ENCODE data around the gene GRM1. TPM values are rescaled to one million over a fixed set of nuclear protein-coding genes. Genes with fewer than 3 reads are reported as not detected.

GRM1 gene
- total RNA-seq, 1 donor from 2014 or later, result not detected

DNA sequence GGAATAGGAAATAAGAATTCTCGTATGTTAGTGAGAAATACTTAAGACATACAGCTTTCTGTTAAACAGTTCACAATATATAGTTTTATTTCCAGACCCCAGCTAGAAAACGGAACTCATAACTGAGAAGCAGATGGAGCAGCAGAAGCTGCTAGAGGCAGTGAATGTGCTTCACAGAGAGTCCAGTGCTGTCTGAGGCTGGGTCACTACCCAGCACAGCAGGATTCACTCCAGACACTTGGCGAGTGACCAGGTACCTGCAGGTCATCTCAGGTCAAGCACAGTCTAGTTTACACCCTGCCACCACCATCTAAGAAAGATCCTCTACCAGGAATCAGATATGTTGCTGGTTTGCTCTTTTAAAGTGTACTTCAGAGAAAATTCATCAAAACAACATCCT lies 271.7 kb downstream of the GRM1 start:
- no peak for DNase-seq (ENCODE audit: extremely low spot score, unreplicated experiment)
- no peaks in the 10 kb centered on the region for H3K9me3 Mint-ChIP-seq (ENCODE audit: unreplicated experiment)
- TF ChIP-seq, protein P1, sequence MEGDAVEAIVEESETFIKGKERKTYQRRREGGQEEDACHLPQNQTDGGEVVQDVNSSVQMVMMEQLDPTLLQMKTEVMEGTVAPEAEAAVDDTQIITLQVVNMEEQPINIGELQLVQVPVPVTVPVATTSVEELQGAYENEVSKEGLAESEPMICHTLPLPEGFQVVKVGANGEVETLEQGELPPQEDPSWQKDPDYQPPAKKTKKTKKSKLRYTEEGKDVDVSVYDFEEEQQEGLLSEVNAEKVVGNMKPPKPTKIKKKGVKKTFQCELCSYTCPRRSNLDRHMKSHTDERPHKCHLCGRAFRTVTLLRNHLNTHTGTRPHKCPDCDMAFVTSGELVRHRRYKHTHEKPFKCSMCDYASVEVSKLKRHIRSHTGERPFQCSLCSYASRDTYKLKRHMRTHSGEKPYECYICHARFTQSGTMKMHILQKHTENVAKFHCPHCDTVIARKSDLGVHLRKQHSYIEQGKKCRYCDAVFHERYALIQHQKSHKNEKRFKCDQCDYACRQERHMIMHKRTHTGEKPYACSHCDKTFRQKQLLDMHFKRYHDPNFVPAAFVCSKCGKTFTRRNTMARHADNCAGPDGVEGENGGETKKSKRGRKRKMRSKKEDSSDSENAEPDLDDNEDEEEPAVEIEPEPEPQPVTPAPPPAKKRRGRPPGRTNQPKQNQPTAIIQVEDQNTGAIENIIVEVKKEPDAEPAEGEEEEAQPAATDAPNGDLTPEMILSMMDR (IDR thresholded peaks at IDR 0.05), result no peak
- no peak overlapping the region for H3K4me3 Mint-ChIP-seq (ENCODE audit: unreplicated experiment)
- H3K27ac Mint-ChIP-seq (ENCODE audit: unreplicated experiment), result no peak overlapping the region
- H3K4me1 Mint-ChIP-seq (ENCODE audit: unreplicated experiment), result peaks cover 5% of the 10 kb centered on the region
- peaks cover 5% of the 10 kb centered on the region for H3K27me3 Mint-ChIP-seq (ENCODE audit: unreplicated experiment)
- no peaks in the 10 kb centered on the region for H3K36me3 Mint-ChIP-seq (ENCODE audit: unreplicated experiment)

DNA sequence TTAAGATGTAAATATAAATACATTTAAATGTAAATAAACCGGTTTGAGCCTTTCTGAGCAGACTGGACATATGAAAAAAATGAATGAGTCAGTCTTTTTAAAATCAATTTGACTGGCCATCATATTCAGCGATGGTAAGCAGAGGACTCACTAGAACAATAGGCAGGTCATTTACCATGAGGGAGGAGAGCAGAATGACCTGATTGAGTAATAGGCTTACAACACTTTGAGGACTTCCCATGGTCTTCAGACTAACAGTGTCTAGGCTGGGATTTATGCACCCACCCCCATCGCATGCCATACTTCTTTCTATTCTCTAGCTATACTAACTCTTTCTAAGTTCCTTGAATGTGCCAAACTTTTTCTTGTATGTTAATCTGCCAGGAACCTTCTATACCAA lies 272.9 kb downstream of the GRM1 start:
- no peaks in the 10 kb centered on the region for H3K9me3 Mint-ChIP-seq (ENCODE audit: unreplicated experiment)
- H3K27ac Mint-ChIP-seq (ENCODE audit: unreplicated experiment), result no peak overlapping the region
- no peaks in the 10 kb centered on the region for H3K36me3 Mint-ChIP-seq (ENCODE audit: unreplicated experiment)
- DNase-seq (ENCODE audit: extremely low spot score, unreplicated experiment), result no peak
- peaks cover 9% of the 10 kb centered on the region for H3K27me3 Mint-ChIP-seq (ENCODE audit: unreplicated experiment)
- TF ChIP-seq, protein P1 (IDR thresholded peaks at IDR 0.05), result no peak
- H3K4me1 Mint-ChIP-seq (ENCODE audit: unreplicated experiment), result peaks cover 5% of the 10 kb centered on the region
- no peak overlapping the region for H3K4me3 Mint-ChIP-seq (ENCODE audit: unreplicated experiment)

DNA sequence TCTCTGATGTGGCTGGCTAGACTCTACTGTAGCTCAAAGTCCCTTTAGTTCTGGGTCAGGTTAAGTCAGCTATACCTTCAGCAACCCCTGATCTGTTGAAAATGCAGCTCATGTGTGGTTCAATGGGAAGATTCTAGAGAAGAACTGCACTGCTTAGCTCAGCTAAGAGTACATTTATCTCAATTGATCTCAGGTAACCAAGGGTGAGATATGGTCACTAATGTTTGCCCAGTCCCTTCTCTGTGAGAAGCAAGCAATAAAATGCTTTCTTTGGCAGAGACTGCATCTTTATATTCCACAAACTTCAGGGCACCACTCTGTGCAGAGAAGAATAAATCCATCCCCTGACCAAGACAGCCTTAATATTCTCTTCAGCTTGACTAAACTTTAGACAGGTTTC lies 274.1 kb downstream of the GRM1 start:
- no peak for DNase-seq (ENCODE audit: extremely low spot score, unreplicated experiment)
- H3K27ac Mint-ChIP-seq (ENCODE audit: unreplicated experiment), result no peak overlapping the region
- H3K4me1 Mint-ChIP-seq (ENCODE audit: unreplicated experiment), result peaks cover under 1% of the 10 kb centered on the region
- no peak overlapping the region for H3K4me3 Mint-ChIP-seq (ENCODE audit: unreplicated experiment)
- peaks cover 9% of the 10 kb centered on the region for H3K27me3 Mint-ChIP-seq (ENCODE audit: unreplicated experiment)
- H3K36me3 Mint-ChIP-seq (ENCODE audit: unreplicated experiment), result no peaks in the 10 kb centered on the region
- TF ChIP-seq, protein P1 (IDR thresholded peaks at IDR 0.05), result no peak
- no peaks in the 10 kb centered on the region for H3K9me3 Mint-ChIP-seq (ENCODE audit: unreplicated experiment)

DNA sequence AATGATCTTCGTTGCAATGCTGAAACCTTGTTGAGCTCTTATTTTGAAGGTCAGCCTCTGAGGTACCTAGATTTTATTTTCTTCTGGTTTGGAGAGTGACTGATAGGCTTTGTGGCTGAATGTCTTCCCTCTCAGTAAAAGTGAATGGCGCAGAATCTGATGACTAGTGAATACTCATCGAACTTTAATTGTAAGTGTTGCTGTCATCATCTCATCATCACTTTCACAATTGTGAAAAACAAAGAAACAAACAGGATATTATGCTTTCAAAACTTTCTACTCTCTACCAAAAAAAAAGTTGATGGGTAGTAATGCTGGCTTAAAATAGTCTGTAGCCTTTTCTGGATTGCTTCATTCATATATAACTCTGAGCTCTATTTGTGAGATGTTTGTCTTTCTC lies 275.3 kb downstream of the GRM1 start:
- TF ChIP-seq, protein P1 (IDR thresholded peaks at IDR 0.05), result no peak
- peaks cover 9% of the 10 kb centered on the region for H3K27me3 Mint-ChIP-seq (ENCODE audit: unreplicated experiment)
- H3K4me1 Mint-ChIP-seq (ENCODE audit: unreplicated experiment), result no peaks in the 10 kb centered on the region
- no peak for DNase-seq (ENCODE audit: extremely low spot score, unreplicated experiment)
- H3K27ac Mint-ChIP-seq (ENCODE audit: unreplicated experiment), result no peak overlapping the region
- no peaks in the 10 kb centered on the region for H3K9me3 Mint-ChIP-seq (ENCODE audit: unreplicated experiment)
- no peak overlapping the region for H3K4me3 Mint-ChIP-seq (ENCODE audit: unreplicated experiment)
- H3K36me3 Mint-ChIP-seq (ENCODE audit: unreplicated experiment), result no peaks in the 10 kb centered on the region

DNA sequence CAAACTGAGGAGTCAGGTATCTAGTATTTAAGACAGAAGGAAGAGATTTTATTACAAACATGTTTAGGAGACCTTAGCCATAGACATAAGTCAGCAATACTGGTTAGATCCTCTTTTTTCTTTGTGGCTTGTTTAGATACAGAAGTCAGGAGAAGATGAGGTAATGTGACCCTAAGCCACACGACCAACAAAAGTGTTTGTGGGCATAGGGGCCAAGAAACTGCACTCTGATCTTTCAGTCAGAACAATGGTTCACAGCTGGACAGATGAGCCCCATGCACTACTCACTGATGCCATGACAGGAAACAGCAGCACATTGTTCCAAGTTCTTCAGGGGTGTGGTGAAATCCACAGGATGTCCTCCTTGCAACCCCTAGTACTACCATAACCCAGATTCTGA lies 276.2 kb downstream of the GRM1 start:
- H3K4me3 Mint-ChIP-seq (ENCODE audit: unreplicated experiment), result no peak overlapping the region
- H3K9me3 Mint-ChIP-seq (ENCODE audit: unreplicated experiment), result no peaks in the 10 kb centered on the region
- TF ChIP-seq, protein P1 (IDR thresholded peaks at IDR 0.05), result no peak
- no peak for DNase-seq (ENCODE audit: extremely low spot score, unreplicated experiment)
- H3K27me3 Mint-ChIP-seq (ENCODE audit: unreplicated experiment), result peaks cover 9% of the 10 kb centered on the region
- no peaks in the 10 kb centered on the region for H3K4me1 Mint-ChIP-seq (ENCODE audit: unreplicated experiment)
- no peak overlapping the region for H3K27ac Mint-ChIP-seq (ENCODE audit: unreplicated experiment)
- no peaks in the 10 kb centered on the region for H3K36me3 Mint-ChIP-seq (ENCODE audit: unreplicated experiment)
